GM18511 (cell line): ENCODE measurements around the gene OVAAL.

ENCODE experiments used
- ATAC-seq: cut with Tn5 transposase; IDR thresholded peaks from one replicate; pipeline ENCODE4 v1.9.1; 2021; ENCODE audit warnings: mild to moderate bottlenecking, moderate library complexity; ENCODE audit not compliant: unreplicated experiment

The OVAAL gene

GRCh38 chr1:180558664-180559063 lies at the start of gene OVAAL:
Gene OVAAL, plus strand, starts transcription at chr1:180558964.
- no peak for ATAC-seq

GRCh38 chr1:180510882-180511281 lies 47.9 kb upstream of the OVAAL start:
- no peak for ATAC-seq

GRCh38 chr1:180513531-180513930 lies 45.2 kb upstream of the OVAAL start:
- no peak for ATAC-seq

- no peak for ATAC-seq
These were observed 43.4 kb upstream of the OVAAL start for GRCh38 chr1:180515364-180515763.

- peak; percentile 96 for ATAC-seq
These were observed 42.8 kb upstream of the OVAAL start for GRCh38 chr1:180515857-180516388.

GRCh38 chr1:180519846-180520245 lies 38.9 kb upstream of the OVAAL start:
- ATAC-seq: no peak

GRCh38 chr1:180521474-180522212 lies 37.1 kb upstream of the OVAAL start:
- ATAC-seq: no peak

GRCh38 chr1:180522213-180522515 lies 36.6 kb upstream of the OVAAL start:
- no peak for ATAC-seq

GRCh38 chr1:180524160-180524914 lies 34.4 kb upstream of the OVAAL start:
- ATAC-seq: no peak

GRCh38 chr1:180524915-180525714 lies 33.6 kb upstream of the OVAAL start:
- no peak for ATAC-seq

- ATAC-seq: no peak
These were observed 33.1 kb upstream of the OVAAL start for GRCh38 chr1:180525715-180526039.

GRCh38 chr1:180527101-180527669 lies 31.6 kb upstream of the OVAAL start:
- no peak for ATAC-seq

GRCh38 chr1:180528868-180529470 lies 29.8 kb upstream of the OVAAL start:
- ATAC-seq: no peak

- ATAC-seq: no peak
These were observed 28.3 kb upstream of the OVAAL start for GRCh38 chr1:180530501-180530900.

- no peak for ATAC-seq
These were observed 25.9 kb upstream of the OVAAL start for GRCh38 chr1:180532854-180533253.

GRCh38 chr1:180533266-180533987 lies 25.3 kb upstream of the OVAAL start:
- ATAC-seq: no peak

GRCh38 chr1:180534214-180534613 lies 24.6 kb upstream of the OVAAL start:
- ATAC-seq: no peak

GRCh38 chr1:180535418-180535999 lies 23.3 kb upstream of the OVAAL start:
- no peak for ATAC-seq

- no peak for ATAC-seq
These were observed 21.9 kb upstream of the OVAAL start for GRCh38 chr1:180536821-180537372.

GRCh38 chr1:180539136-180539535 lies 19.6 kb upstream of the OVAAL start:
- ATAC-seq: no peak
